B cell (primary cell): ENCODE data around the gene IKZF2. TPM values are rescaled to one million over a fixed set of nuclear protein-coding genes. Genes with fewer than 3 reads are reported as not detected.

Experiments used
- ATAC-seq: fragments of 200-7000 bp; cut with Tn5 transposase; one replicate; pipeline ENCODE4 v1.10.0; 2021; ENCODE audit warnings: low read depth, mild to moderate bottlenecking, moderate number of reproducible peaks, moderate library complexity
- CTCF ChIA-PET: fragments of 350-600 bp; sonication (Branson Sonifier 250); formaldehyde crosslinking; loops from one replicate; lab custom pipeline; 2021; ENCODE audit warnings: antibody characterized with exemption, inconsistent platforms; lab: Charles Lee
- POLR2A ChIA-PET: fragments of 350-600 bp; sonication (Branson Sonifier 250); formaldehyde crosslinking; loops from one replicate; lab custom pipeline; 2021; ENCODE audit warnings: antibody characterized with exemption; lab: Charles Lee
- DNase-seq: peaks from one replicate; pipeline ENCODE4 v3.0.0; 2013
- H2AFZ ChIP-seq: 2 replicates; pipeline ENCODE4 v1.6.1; 2012; ENCODE audit warnings: mild to moderate bottlenecking, low read depth, low read length; ENCODE audit not compliant: insufficient read depth, poor library complexity, severe bottlenecking
- H3K27ac ChIP-seq, 2 donors: 1 replicate in 1 of 2; 2 replicates in 1 of 2; pipeline ENCODE4 v1.5.1; 2012 to 2013; ENCODE audit warnings: low read length in 2 of 2, mild to moderate bottlenecking in 2 of 2, moderate library complexity in 1 of 2
- H3K27me3 ChIP-seq, 4 experiments: fragments of 200-600 bp in 1 of 4; sonication (generic) in 1 of 4; replicated peaks in 1 of 4; 1 replicate in 2 of 4; 2 replicates in 2 of 4; pipeline versions ENCODE4 v1.6.1 to v1.7.0; 2013 to 2016; ENCODE audit warnings: low read length in 3 of 4, mild to moderate bottlenecking in 2 of 4, mixed read lengths in 1 of 4, moderate library complexity in 1 of 4; ENCODE audit not compliant: insufficient read depth in 4 of 4, control insufficient read depth in 3 of 4; ENCODE audit errors: control extremely low read depth in 1 of 4
- H3K36me3 ChIP-seq, 2 experiments: replicated peaks in 1 of 2; 1 replicate in 1 of 2; 2 replicates in 1 of 2; pipeline versions ENCODE4 v1.6.1 to v1.7.1; 2013; ENCODE audit warnings: low read length in 1 of 2; ENCODE audit not compliant: insufficient read depth in 2 of 2, control insufficient read depth in 1 of 2; ENCODE audit errors: control extremely low read depth in 1 of 2, extremely low read depth in 1 of 2
- H3K4me1 ChIP-seq, 2 donors: fragments of 200-600 bp in 1 of 2; sonication (generic) in 1 of 2; 1 replicate in 1 of 2; 2 replicates in 1 of 2; pipeline versions ENCODE4 v1.5.1 to v1.6.1; 2013 to 2017; ENCODE audit warnings: low read length in 2 of 2; ENCODE audit not compliant: control insufficient read depth in 2 of 2, insufficient read depth in 2 of 2
- H3K4me2 ChIP-seq: replicated peaks from 2 replicates; pipeline ENCODE3; 2012; ENCODE audit warnings: mild to moderate bottlenecking, low read depth, low read length; ENCODE audit not compliant: poor library complexity, severe bottlenecking
- H3K4me3 ChIP-seq, 5 experiments: fragments of 200-600 bp in 1 of 5; sonication (generic) in 1 of 5; 1 replicate in 3 of 5; 2 replicates in 2 of 5; pipeline versions ENCODE4 v1.5.1 to v1.7.0; 2011 to 2016; ENCODE audit warnings: low read length in 4 of 5, mild to moderate bottlenecking in 4 of 5, low read depth in 2 of 5, control low read depth in 1 of 5, moderate library complexity in 1 of 5; ENCODE audit not compliant: insufficient read depth in 1 of 5; ENCODE audit errors: control extremely low read depth in 1 of 5, extremely low read depth in 1 of 5
- H3K79me2 ChIP-seq: fragments of 200-600 bp; sonication (generic); one replicate; pipeline ENCODE4 v1.6.0; 2016; ENCODE audit warnings: low read length; ENCODE audit not compliant: control insufficient read depth, insufficient read depth
- H3K9ac ChIP-seq: fragments of 200-600 bp; sonication (generic); 2 replicates; pipeline ENCODE4 v1.6.1; 2017; ENCODE audit warnings: mild to moderate bottlenecking, low read length, moderate library complexity
- H3K9me3 ChIP-seq, 3 donors: one replicate each; pipeline versions ENCODE4 v1.6.1 to v1.7.1; 2013; ENCODE audit warnings: low read length in 2 of 3; ENCODE audit not compliant: control insufficient read depth in 2 of 3, insufficient read depth in 1 of 3; ENCODE audit errors: control extremely low read depth in 1 of 3
- H4K20me1 ChIP-seq: 2 replicates; pipeline ENCODE4 v1.6.0; 2012; ENCODE audit warnings: mild to moderate bottlenecking, low read length; ENCODE audit not compliant: insufficient read depth, control insufficient read depth, poor library complexity, severe bottlenecking
- H3K27ac Mint-ChIP-seq: one replicate; pipeline ENCODE4 v1.8.0; 2021; ENCODE audit warnings: mixed read lengths
- H3K27me3 Mint-ChIP-seq: one replicate; pipeline ENCODE4 v1.8.0; 2021; ENCODE audit warnings: mixed read lengths
- H3K4me1 Mint-ChIP-seq: one replicate; pipeline ENCODE4 v1.8.0; 2021; ENCODE audit warnings: mixed read lengths
- H3K4me3 Mint-ChIP-seq: one replicate; pipeline ENCODE4 v1.8.0; 2021; ENCODE audit warnings: mixed read lengths
- H3K9me3 Mint-ChIP-seq: one replicate; pipeline ENCODE4 v1.8.0; 2022; ENCODE audit warnings: mixed read lengths; ENCODE audit not compliant: insufficient read depth
- CTCF ChIP-seq: fragments of 200-600 bp; IDR thresholded peaks from one replicate; pipeline ENCODE4 v1.8.0; 2022; ENCODE audit warnings: antibody characterized with exemption, mild to moderate bottlenecking
- EZH2 ChIP-seq: IDR thresholded peaks from 2 replicates; pipeline ENCODE4 v1.6.1; 2012; ENCODE audit warnings: borderline replicate concordance, low read depth, mild to moderate bottlenecking, moderate library complexity, low read length; ENCODE audit not compliant: insufficient read depth, poor library complexity, severe bottlenecking
- WGBS: methylation state at CpG from one replicate; pipeline ENCODE4 v1.1.5; 2013; ENCODE audit warnings: missing lambda C conversion rate; ENCODE audit not compliant: insufficient coverage; 5-methylcytosine and 5-hydroxymethylcytosine counted together
- intact Hi-C: fragments of 100-400 bp; cut with micrococcal nuclease; formaldehyde crosslinking; loops from one replicate; pipeline ENCODE4 v1.10.0; 2022
- polyA plus RNA-seq: library from polyadenylated mRNA; depleted of rRNA; stranded (reverse); fragments of >200 nt; gene quantifications from 2 replicates; pipeline ENCODE4 v1.2.3, GENCODE V29; 2012
- total RNA-seq, 2 donors: library from RNA; stranded (reverse); fragments of 120-200 nt in 1 of 2; gene quantifications; 1 replicate in 1 of 2; 2 replicates in 1 of 2; pipeline versions ENCODE4 v1.2.3 to v1.2.4, GENCODE V29; 2013 to 2022

The IKZF2 gene
- total and polyA plus RNA-seq, 2 donors (not counting 1 experiment from before 2014, with no cell fraction given) = 2.5 to 49.3 TPM

DNA sequence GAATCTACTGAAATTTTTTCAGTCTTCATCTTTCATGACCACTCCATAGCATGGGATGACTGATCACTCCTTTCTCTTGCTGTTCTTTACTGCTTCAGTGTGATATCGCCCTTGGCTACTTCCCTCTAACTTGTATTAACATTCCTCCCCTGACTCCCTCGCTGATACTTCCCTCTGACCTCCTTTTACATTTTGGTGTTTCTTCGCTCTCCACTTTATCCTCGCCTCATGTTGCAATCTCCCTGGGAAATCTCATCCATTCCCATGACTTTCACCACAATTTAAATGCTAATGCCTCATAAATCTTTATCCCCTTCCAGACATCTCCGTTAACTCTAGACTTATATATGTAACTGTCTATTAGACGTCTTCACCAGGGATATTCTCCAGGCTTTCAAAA, 167.3 kb downstream of the IKZF2 start:
- TF ChIP-seq CTCF (no peak), EZH2 (no peak)
- DNase-seq (no peak), ATAC-seq (no peak)
- Histone ChIP-seq H3K27ac (no peak overlapping the region), H3K36me3 (peaks cover 0 to 1% of the 10 kb centered on the region in 2 experiments), H3K9me3 (no peaks in the 10 kb centered on the region), H3K79me2 (no peaks in the 10 kb centered on the region), H2AFZ (no peak overlapping the region), H3K9ac (no peak overlapping the region), H3K4me1 (no peaks in the 10 kb centered on the region), H3K4me3 (no peak overlapping the region), H3K4me2 (no peak overlapping the region), H3K27me3 (no peaks in the 10 kb centered on the region), H4K20me1 (no peaks in the 10 kb centered on the region)
- ChIA-PET CTCF (no interaction called here), POLR2A (no interaction called here)
- 98% methylated on average over 4 of the region's 6 CpGs for WGBS
- Mint-ChIP-seq H3K27me3 (no peaks in the 10 kb centered on the region), H3K27ac (no peak overlapping the region), H3K4me1 (peaks cover 3% of the 10 kb centered on the region), H3K9me3 (no peaks in the 10 kb centered on the region), H3K4me3 (no peak overlapping the region)
- intact Hi-C loops = no loop called here

DNA sequence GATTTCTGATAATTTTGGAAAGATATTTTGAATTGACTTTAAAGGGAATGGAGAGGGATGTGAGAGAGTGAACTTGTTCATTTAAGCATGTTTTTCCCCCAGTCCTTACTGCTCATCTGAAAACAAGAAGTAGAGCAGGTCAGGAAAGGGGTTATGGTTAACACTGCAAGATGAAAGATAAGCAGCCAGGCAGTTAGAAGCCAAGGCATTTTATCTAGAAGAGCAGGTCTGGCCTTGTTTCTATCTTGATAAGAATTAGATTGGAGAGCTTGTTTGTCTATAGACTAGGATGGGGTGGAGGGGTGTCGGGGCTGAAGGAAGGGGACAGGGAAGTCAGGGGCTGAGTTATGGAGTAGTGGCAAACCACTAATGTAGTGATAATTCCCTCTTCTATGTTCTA, 171.6 kb downstream of the IKZF2 start:
- Histone ChIP-seq H3K4me3 (no peak overlapping the region), H2AFZ (no peak overlapping the region), H3K79me2 (no peaks in the 10 kb centered on the region), H3K9ac (no peak overlapping the region), H3K9me3 (no peaks in the 10 kb centered on the region), H4K20me1 (no peaks in the 10 kb centered on the region), H3K27ac (no peak overlapping the region), H3K4me1 (no peaks in the 10 kb centered on the region), H3K4me2 (no peak overlapping the region), H3K27me3 (no peaks in the 10 kb centered on the region), H3K36me3 (peaks cover 0 to 2% of the 10 kb centered on the region in 2 experiments)
- Mint-ChIP-seq H3K4me3 (no peak overlapping the region), H3K9me3 (no peaks in the 10 kb centered on the region), H3K27ac (no peak overlapping the region), H3K4me1 (peaks cover 3% of the 10 kb centered on the region), H3K27me3 (no peaks in the 10 kb centered on the region)
- intact Hi-C loops = no loop called here
- TF ChIP-seq EZH2 (no peak), CTCF (no peak)
- ChIA-PET CTCF (interaction anchor here (0.9 to 1.0 kb wide), 3 partner anchors 9 to 22 kb away, joined by 3 to 4 read pairs (median 3); no protein-coding TSS in a partner anchor), POLR2A (no interaction called here)
- DNase-seq (no peak), ATAC-seq (no peak)
- WGBS = no CpG with 5 or more reads among the region's 1 CpG
